Measurements from ENCODE around the gene GSDME.

DNA sequence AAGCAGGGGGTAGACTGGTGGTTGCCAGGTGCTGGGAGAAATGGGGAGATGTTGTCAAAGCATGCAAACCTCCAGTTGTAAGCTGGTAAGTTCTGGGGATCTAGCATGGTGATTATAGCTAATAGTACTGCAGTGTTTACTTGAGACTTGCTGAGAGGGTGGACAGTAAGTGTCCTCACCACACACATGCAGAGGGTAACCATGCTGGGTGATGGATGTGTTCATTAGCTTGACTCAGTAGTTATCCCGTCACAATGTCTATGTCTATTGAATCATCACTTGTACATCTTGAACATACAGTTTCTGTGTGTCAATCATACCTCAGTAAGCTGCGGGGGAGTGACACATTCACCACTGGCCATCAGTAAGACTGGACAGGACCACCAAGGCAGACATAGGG, 42.1 kb downstream of the GSDME start:
- TF ChIP-seq CTCF (IDR thresholded peaks at IDR 0.05) (no peak), POLR2A (IDR thresholded peaks at IDR 0.05) (no peak)

All from lower leg skin (tissue), 3 donors.